ENCODE measurements around the gene MCAT. TPM values are rescaled to one million over a fixed set of nuclear protein-coding genes. Genes with fewer than 3 reads are reported as not detected.

Gene MCAT
- polyA plus RNA-seq, 1 experiment = 19.4 TPM

- CTCF ChIA-PET = no interaction called here
Measured at GRCh38 chr22:43176090-43176489, 32.9 kb upstream of the MCAT start.

GRCh38 chr22:43174941-43175531, 31.8 kb upstream of the MCAT start:
- Histone ChIP-seq H3K36me3 (ENCODE audit: control insufficient read depth, insufficient read depth, low read length) (peaks cover 29% of the 10 kb centered on the region), H3K27me3 (ENCODE audit: control insufficient read depth, insufficient read depth, low read length) (no peaks in the 10 kb centered on the region), H3K4me3 (ENCODE audit: low read depth, low read length) (no peak overlapping the region)
- TF ChIP-seq, protein P1, sequence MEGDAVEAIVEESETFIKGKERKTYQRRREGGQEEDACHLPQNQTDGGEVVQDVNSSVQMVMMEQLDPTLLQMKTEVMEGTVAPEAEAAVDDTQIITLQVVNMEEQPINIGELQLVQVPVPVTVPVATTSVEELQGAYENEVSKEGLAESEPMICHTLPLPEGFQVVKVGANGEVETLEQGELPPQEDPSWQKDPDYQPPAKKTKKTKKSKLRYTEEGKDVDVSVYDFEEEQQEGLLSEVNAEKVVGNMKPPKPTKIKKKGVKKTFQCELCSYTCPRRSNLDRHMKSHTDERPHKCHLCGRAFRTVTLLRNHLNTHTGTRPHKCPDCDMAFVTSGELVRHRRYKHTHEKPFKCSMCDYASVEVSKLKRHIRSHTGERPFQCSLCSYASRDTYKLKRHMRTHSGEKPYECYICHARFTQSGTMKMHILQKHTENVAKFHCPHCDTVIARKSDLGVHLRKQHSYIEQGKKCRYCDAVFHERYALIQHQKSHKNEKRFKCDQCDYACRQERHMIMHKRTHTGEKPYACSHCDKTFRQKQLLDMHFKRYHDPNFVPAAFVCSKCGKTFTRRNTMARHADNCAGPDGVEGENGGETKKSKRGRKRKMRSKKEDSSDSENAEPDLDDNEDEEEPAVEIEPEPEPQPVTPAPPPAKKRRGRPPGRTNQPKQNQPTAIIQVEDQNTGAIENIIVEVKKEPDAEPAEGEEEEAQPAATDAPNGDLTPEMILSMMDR (IDR thresholded peaks at IDR 0.05; ENCODE audit: insufficient read depth, low read depth, low read length) = no peak
- POLR2A ChIA-PET = no interaction called here
- CTCF ChIA-PET = no interaction called here
- no peak for DNase-seq (ENCODE audit: low read depth)

More at GRCh38 chr22:43176090-43176489, 32.9 kb upstream of the MCAT start:
- no peak for DNase-seq (ENCODE audit: low read depth)
- peaks cover 28% of the 10 kb centered on the region for H3K36me3 ChIP-seq (ENCODE audit: control insufficient read depth, insufficient read depth, low read length)
- POLR2A ChIA-PET = no interaction called here
- no peaks in the 10 kb centered on the region for H3K27me3 ChIP-seq (ENCODE audit: control insufficient read depth, insufficient read depth, low read length)
- H3K4me3 ChIP-seq (ENCODE audit: low read depth, low read length) = no peak overlapping the region
- TF ChIP-seq, protein P1 (IDR thresholded peaks at IDR 0.05; ENCODE audit: insufficient read depth, low read depth, low read length) = no peak

DNA sequence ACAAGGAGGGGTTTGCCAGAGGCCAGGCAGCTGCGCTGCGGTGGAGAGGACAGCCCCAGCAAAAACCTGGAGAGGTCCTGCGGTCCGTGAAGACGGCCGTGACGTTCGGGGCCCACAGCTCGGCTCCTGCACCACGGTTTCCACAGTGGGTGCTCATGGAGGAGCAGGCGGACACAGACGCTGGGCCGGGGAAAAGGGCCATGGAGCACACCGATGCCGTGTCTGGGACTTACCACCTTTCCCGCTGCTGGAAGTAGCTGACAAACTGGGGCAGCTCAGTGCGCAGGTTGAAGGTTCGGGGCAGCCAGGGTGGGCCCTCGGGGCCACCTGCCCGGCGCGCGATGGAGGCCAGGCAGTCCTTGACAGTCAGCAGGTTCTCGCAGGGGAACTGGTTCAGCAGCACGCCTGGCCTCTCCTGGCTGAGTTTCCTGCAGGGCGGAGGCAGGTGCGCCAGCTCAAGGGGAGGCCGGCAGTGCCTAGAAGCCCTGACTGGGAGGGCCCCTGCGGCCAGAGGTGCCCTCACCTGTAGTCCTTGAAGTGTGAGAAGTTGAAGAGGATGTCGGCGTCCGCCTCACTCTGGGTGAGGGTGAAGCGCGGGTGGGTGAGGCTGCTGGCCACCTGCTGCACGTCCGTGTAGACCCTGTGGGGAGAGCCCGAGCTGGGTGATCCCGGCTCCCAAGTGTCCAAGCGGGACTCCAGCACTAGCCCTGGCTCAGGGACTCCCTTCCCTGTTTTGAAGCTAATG, 30.9 kb upstream of the MCAT start:
- TF ChIP-seq, protein P1 (IDR thresholded peaks at IDR 0.05; ENCODE audit: insufficient read depth, low read depth, low read length) = no peak
- CTCF ChIA-PET = interaction anchor here (1.1 kb wide), 1 partner anchor 8 kb away, joined by 3 read pairs; no protein-coding TSS in a partner anchor
- DNase-seq (ENCODE audit: low read depth) = no peak
- H3K36me3 ChIP-seq (ENCODE audit: control insufficient read depth, insufficient read depth, low read length) = peaks cover 29% of the 10 kb centered on the region
- no peak overlapping the region for H3K4me3 ChIP-seq (ENCODE audit: low read depth, low read length)
- POLR2A ChIA-PET = no interaction called here
- H3K27me3 ChIP-seq (ENCODE audit: control insufficient read depth, insufficient read depth, low read length) = no peaks in the 10 kb centered on the region

DNA sequence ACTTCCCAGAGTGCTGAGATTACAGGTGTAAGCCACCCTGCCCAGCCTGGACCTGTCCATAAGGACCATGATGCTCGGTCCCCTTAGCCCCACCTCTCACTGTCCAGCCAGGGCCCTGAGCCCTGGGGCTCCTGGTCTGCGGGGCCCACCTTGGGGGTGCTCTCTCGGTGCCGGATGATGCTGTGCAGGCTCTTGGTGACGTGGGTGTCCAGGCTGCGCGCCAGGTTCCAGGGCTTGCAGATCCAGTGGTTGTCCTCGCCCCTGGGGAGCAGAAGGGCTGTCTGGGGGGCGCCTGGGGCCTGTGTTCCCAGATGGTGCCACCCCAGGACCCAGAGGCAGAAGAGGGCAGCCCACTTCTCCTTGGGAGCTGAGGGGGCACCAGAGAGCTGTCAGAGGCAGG, 30.4 kb upstream of the MCAT start:
- TF ChIP-seq, protein P1 (IDR thresholded peaks at IDR 0.05; ENCODE audit: insufficient read depth, low read depth, low read length) = no peak
- ChIA-PET POLR2A (no interaction called here), CTCF (interaction anchor here (1.1 kb wide), 1 partner anchor 9 kb away, joined by 3 read pairs; no protein-coding TSS in a partner anchor)
- DNase-seq (ENCODE audit: low read depth) = no peak
- Histone ChIP-seq H3K27me3 (ENCODE audit: control insufficient read depth, insufficient read depth, low read length) (no peaks in the 10 kb centered on the region), H3K4me3 (ENCODE audit: low read depth, low read length) (no peak overlapping the region), H3K36me3 (ENCODE audit: control insufficient read depth, insufficient read depth, low read length) (peaks cover 24% of the 10 kb centered on the region)

GRCh38 chr22:43172191-43172590, 29.0 kb upstream of the MCAT start:
- Histone ChIP-seq H3K4me3 (ENCODE audit: low read depth, low read length) (no peak overlapping the region), H3K36me3 (ENCODE audit: control insufficient read depth, insufficient read depth, low read length) (peaks cover 29% of the 10 kb centered on the region), H3K27me3 (ENCODE audit: control insufficient read depth, insufficient read depth, low read length) (no peaks in the 10 kb centered on the region)
- TF ChIP-seq, protein P1 (IDR thresholded peaks at IDR 0.05; ENCODE audit: insufficient read depth, low read depth, low read length) = no peak
- no peak for DNase-seq (ENCODE audit: low read depth)
- CTCF ChIA-PET = no interaction called here
- POLR2A ChIA-PET = no interaction called here
